ENCODE results near the gene MYO3B.

Gene MYO3B

GRCh38 chr2:170512266-170512665 lies 334.3 kb downstream of the MYO3B start:
- no peak for TF ChIP-seq CTCF (IDR thresholded peaks at IDR 0.05; ENCODE audit: insufficient read depth, low read depth, low read length, missing control alignments)
- no peak overlapping the region for H3K4me3 ChIP-seq (ENCODE audit: low read length)
- DNase-seq (ENCODE audit: low read depth) = no peak

- no peak overlapping the region for H3K4me3 ChIP-seq (ENCODE audit: low read length)
- no peak for DNase-seq (ENCODE audit: low read depth)
- no peak for TF ChIP-seq CTCF (IDR thresholded peaks at IDR 0.05; ENCODE audit: insufficient read depth, low read depth, low read length, missing control alignments)
Observed at GRCh38 chr2:170514140-170514539, 336.2 kb downstream of the MYO3B start.

- no peak for DNase-seq (ENCODE audit: low read depth)
- H3K4me3 ChIP-seq (ENCODE audit: low read length) = no peak overlapping the region
- no peak for TF ChIP-seq CTCF (IDR thresholded peaks at IDR 0.05; ENCODE audit: insufficient read depth, low read depth, low read length, missing control alignments)
Observed at GRCh38 chr2:170517538-170517937, 339.6 kb downstream of the MYO3B start.

GRCh38 chr2:170518911-170519310 lies 341.0 kb downstream of the MYO3B start:
- no peak overlapping the region for H3K4me3 ChIP-seq (ENCODE audit: low read length)
- no peak for DNase-seq (ENCODE audit: low read depth)
- TF ChIP-seq CTCF (IDR thresholded peaks at IDR 0.05; ENCODE audit: insufficient read depth, low read depth, low read length, missing control alignments) = no peak

- no peak for DNase-seq (ENCODE audit: low read depth)
- no peak for TF ChIP-seq CTCF (IDR thresholded peaks at IDR 0.05; ENCODE audit: insufficient read depth, low read depth, low read length, missing control alignments)
- H3K4me3 ChIP-seq (ENCODE audit: low read length) = no peak overlapping the region
Observed at GRCh38 chr2:170521299-170521698, 343.4 kb downstream of the MYO3B start.

- TF ChIP-seq CTCF (IDR thresholded peaks at IDR 0.05; ENCODE audit: insufficient read depth, low read depth, low read length, missing control alignments) = no peak
- no peak for DNase-seq (ENCODE audit: low read depth)
Observed at GRCh38 chr2:170523506-170523905, 345.6 kb downstream of the MYO3B start.

GRCh38 chr2:170524828-170525565 lies 347.1 kb downstream of the MYO3B start:
- DNase-seq (ENCODE audit: low read depth) = no peak

More at GRCh38 chr2:170523506-170523905, 345.6 kb downstream of the MYO3B start:
- no peak overlapping the region for H3K4me3 ChIP-seq (ENCODE audit: low read length)

More at GRCh38 chr2:170524828-170525565, 347.1 kb downstream of the MYO3B start:
- no peak for TF ChIP-seq CTCF (IDR thresholded peaks at IDR 0.05; ENCODE audit: insufficient read depth, low read depth, low read length, missing control alignments)
- H3K4me3 ChIP-seq (ENCODE audit: low read length) = no peak overlapping the region

All from epithelial cell of esophagus (primary cell).